ENCODE measurements around the gene UNC13B.

Gene UNC13B

DNA sequence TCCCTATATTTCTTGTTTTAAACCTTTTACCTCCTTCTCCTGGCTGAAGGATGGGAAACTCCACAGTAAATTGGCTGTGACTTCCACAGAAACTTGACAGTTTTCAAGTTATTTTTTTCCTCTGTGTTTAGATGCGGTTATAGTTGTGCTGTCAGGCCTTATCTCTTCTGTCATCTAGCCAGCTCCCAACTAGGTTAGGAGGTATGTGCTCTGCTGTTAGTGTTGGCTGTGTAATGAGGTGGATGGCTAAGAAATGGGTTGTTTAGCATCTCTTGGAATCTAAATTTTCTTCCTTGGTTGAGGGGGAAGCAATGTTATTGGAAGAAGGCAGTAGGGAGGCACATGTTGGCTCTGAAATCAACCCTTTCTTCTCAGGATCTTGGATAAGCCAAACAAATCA lies 178.2 kb downstream of the UNC13B start:
- no peak for DNase-seq

DNA sequence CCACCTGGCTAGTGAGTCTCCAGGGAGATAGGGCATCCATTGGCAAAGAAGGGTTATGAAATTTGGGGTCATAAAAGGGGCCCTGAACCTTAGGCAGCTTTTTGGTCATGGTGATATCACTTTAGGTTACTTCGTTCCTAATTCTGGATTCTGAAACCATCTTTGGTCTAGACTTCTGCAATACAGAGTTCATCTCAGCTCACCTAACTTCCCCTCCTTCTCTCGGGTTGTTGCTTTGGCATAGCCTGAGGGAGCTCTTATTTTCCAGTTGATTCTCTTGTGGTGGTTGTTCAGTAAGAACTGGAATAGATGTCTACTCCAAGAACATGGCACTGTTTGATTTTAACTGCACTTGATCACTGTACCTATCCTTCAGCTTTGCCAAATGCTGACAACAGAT lies 179.2 kb downstream of the UNC13B start:
- DNase-seq, result no peak

DNA sequence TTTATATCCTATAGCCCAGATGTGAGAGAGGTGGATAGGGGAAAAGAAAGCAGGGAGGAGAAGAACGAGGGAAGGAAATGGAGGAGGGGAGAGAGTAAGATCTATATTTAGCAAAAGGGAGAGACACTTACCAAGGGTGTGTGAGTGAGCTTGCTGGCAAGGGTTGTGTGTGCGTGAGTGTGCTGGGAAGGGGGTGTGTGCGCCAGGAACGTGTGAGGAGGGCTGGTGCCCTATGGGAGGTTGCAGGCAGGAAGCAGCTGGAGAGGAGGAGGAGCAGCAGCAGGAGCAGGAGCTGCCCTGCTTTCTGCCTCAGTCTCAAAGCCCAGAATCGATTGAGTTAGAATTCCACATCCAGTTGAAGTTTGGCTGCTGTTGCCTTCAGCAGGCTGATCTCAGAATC lies 179.8 kb downstream of the UNC13B start:
- DNase-seq, result peak; percentile 47

DNA sequence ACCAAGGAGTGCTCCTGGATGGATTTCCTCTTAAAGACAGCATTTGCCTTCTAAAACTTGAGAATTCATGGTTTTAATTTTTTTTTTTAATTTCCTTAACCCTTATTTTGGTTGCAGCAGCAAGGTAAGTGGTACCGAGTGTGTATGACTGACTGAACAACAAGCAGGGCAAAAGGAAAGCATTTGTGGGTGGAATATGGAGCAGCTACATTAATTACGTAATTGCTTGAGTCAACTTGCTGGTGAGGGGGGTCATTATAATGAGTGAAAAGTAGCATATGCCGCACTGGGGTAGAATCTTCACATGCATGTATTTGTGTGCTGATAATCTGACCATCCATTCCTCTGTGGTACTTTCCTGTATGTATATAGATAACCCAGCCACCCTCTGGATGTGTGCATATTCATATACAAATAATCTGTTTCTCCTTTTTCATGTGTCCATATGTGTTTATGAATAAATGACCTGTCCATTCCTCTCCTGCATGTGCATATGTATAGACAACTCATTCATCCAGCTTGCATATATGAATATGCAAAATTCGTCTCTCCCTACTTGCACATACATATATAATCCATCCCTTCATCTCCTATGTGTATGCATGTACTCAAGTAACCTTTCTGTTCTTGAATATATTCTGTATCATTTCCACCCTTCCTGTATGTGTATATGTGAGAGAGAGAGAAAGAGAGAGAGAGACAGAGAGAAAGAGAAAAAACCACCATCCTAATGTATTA lies 180.6 kb downstream of the UNC13B start:
- no peak for DNase-seq

DNA sequence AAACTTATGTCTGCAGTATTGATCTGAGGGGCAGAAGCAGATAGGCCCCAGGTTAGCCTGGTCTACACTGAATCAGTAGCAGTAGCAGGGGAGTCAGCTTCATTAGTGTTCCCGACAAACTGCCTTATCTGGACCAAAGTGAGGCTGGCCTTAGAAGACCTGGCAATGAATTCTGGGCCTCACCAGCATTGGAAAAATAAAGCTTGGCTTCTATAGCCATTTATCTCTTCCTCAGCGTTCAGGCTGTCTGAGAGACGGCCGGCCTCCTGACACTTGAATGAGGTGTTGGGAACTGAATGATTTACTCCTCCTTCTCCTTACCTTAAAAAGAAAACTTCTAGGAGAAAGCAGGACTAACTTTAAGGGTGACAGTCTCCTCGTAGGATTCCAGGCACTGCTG lies 186.3 kb downstream of the UNC13B start:
- DNase-seq, result no peak

DNA sequence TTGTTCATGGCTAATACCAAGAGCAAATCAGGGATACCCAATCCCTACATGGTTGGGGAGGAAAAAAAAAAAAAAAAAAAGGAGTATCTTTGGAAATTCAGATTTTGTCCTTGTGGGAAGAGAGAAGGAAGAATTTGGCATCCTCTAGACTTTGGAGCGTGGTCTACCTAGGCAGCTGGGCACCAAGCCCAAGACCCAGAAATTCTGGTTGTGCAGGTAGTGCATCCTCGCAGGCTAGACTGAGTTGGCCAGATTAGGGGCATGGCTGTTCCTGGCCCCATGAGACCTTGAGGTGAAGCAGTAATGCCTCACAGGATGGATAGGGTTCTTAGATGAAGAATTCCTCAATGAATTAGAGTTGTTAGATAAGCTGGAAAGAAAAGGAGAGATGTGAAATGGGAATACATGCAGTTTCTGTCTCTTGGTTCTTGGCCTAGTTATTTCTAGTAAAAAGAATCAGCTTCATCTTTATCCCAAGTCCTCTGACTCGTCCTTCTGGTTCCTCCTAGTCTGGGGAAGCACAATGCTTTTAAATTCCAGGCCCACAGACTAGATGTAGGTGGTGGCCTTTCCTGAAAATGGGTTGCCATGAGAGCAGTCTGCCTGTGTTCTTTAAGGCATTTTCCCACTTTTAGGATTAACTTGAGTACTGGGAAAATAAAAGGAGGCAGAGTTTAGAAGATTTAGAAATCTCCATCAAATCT lies 187.6 kb downstream of the UNC13B start:
- DNase-seq, result no peak

DNA sequence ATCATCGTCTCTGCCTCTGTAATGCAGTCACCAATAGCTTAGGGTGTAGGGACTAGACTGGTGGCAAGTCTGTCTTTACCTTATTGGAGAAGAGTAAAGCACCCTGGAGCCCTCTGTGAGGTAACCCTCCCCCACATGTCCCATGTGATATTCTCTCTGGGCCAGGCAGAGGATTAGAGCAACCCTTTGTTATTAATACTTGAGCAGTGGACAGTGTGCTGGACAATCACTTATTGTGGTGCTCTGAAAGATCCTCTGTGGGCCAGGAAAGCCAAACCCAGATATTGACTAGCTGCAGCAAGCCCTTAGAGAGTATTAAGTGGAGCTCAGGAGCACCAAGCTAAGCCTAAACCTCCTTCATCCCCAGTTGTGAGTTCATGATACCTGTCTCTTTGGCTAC lies 188.4 kb downstream of the UNC13B start:
- DNase-seq, result no peak

DNA sequence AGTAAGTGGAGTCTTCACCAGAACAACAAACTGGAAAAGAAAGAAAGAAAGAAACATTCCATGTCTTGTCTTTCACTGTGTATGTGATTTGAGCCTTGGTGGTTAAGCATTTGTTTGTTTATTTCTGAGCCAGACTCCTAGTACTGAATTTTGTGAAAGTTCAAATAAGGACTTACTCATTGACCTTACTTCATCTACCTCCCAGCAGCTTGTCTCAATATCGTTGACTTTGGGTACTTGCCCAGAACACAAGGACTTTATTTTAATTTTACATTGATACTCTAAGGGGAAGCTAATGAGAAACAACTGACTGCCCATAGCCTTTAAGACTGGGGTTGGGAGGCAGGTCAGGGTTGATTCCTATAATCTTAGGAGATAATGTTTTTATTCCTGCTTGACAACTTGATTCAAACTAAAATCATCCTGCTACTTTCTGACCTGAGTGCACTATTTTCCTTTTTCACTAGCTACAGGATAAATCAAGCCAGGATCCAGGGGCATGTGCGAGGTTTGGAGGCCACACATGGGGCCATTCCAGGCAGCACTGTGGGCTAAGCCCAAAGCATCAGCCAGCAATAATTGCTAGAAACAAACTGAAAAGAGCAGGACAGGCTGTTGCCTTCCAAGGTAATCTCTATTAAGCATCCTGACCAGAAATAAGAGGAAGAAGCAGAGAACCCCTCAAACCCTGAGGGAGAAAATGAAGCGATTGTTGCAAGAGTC lies 189.2 kb downstream of the UNC13B start:
- DNase-seq, result no peak

DNA sequence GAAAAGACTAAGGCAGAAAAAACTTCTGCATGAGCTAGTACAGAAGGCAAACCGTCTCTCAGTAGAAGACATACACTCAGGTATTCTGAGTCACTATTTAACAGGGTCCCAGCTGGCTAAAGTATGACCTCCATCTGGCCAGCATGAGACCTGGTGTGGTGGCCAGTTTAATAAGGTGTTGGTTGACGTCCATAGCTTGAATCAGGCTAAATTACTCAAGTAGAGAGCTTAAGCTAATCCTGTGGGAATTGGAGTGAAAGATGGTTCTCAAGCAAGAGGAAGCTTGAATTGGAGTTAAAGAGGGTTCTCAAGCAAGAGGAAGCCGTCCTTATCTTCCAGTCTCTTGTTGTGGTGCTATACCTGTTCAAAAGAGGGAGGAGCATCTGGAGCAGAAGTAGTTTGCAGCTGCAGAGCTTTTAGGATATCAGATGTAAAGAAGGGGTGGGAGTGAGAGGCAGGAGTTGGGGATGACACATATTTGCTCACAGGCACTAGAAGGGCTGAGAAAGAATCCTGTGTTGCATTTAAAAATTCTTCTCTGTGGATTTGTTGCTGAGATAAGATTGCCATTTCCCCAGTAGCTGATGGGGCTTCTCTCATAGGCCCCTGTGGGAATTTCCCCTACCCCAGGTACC lies 192.0 kb downstream of the UNC13B start:
- DNase-seq, result no peak

DNA sequence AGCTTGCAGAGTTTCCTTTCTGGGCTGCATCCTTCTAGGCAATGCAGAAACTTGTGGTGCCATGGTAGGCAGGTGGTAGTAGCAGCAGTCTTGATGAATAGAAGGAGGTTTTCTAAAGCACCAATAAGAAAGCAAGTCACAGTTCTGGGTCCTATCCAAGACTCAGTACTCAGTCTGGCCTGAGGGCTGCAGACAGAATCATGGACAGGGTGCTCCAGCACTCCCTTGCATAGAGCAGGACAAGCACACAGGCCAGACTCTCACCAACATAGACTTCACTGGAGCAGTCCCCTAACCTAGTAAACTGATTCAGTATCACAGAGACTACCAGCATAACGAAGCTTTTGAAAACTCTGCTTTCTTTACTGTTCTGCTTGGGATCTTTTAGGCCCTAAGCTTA lies 194.1 kb downstream of the UNC13B start:
- DNase-seq, result no peak

DNA sequence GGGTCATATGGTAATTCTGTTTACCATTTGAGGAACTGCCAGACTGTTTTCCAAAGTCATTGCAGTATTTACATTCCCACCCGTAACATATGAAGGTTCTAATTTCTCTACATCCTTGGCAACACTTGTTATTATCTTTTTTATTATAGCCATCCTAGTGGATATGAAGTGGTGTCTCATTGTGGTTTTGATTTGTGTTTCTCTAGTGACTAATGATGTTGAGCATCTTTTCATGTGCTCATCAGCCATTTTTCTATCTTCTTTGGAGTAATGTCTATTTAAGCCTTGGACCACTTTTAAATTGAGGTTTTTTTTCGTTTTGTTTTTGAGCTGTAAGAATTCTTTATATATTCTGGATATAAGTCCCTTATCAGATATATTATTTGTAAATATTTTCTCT lies 195.3 kb downstream of the UNC13B start:
- DNase-seq, result no peak

DNA sequence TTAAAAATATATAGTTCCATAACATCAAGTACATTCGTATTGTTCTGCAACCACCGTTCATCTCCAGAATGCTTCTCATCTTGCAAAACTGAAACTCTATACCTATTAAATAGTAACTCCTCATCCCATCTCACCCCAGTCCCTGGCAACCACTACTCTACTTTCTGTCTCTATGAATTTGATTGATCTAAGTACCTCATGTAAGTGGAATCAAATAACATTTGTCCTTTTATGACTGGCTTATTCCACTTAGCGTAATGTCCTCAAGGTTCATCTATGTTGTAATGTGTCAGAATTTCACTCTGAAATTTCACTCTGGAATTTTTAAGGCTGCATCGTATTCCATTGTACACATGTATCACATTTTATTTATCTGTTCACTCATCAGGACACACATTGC lies 196.0 kb downstream of the UNC13B start:
- no peak for DNase-seq

DNA sequence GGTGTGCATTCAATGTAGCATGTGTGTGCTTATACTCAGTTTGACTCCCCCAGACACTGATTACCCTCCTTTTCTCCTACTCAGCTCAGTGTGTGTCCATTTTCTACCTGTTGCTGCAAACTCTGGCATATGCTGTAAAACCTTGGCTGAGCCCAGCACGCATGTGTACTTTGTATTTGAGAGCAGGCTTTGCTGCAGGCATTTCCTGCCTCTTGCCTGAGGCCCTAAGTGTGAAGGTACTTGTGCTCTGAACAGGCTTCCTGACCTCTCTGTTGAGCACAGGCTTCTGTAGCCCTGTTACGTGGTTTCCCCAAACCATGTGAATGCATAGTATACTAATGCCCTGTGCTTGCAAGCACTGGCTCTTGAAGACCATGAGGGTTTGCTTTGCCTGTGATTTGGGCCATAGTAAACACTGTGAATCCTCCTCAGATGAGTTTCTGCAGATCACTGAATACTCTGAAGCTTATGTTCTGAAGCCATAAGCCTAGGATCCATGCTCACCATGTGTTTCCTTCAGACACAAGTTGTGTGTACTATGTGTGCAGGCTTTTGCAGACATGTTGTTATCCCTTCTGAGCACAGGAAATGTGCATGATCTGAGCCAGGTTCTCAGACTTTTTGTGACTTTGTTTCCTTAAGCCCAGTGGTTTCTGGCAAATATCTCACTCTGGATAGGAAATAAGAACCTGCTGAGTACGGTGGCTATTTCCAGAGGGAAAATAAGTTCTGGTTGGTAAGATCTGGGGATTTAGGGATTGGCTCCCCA lies 203.2 kb downstream of the UNC13B start:
- DNase-seq, result no peak

DNA sequence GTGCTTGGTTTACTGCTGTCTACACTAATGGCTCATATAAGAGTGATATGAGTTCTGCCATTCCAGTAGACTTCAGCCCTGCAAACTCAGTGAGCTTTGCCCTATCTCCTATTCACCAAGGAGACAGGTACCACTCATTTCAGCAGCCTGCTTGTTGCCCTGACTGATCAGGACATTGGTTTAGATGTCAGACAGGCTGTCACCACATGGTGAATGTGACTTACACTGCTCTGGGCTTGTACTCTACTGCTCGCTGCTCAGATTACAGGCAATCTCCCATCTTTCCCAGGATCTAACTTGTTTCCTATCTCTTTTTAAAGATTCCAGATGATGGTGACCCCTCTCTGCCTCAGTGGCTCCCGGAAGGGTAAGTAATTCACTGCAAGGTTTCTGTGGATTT lies 204.8 kb downstream of the UNC13B start:
- no peak for DNase-seq

DNA sequence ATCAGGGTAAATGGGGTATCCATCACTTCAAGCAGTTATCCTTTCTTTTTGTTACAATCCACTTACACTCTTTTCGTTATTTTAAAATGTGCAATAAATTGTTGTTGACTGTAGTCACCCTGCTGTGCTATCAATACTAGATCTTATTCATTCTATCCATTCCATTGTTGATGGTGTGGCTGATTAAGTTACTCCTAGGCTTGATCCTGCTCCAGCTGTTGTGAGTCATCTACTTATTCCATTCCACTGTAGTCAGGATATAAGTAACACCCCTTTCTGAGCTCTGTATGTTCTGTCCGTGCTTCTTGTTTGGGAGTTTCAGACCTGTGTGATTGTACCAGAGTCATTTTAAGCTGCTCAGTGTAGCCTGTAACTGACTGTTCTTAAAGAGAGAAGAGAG lies 205.6 kb downstream of the UNC13B start:
- no peak for DNase-seq

DNA sequence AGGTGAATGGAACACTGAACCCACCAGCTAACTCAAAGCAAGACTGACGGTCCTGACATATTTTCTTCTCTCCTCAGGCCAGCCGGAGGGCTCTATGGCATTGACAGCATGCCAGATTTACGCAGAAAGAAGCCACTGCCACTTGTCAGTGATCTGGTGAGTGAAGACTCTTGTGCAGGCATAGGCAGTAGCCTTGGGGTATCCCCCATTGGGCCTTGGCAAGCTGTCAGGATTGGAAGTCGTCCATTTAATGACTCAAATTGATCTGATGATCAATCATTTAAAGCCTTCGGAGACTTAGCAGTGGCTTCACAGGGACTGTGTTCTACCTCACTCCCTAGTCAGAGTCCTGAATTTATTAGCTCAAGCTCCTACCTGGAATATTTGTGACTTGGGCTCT lies 208.4 kb downstream of the UNC13B start:
- DNase-seq, result no peak

DNA sequence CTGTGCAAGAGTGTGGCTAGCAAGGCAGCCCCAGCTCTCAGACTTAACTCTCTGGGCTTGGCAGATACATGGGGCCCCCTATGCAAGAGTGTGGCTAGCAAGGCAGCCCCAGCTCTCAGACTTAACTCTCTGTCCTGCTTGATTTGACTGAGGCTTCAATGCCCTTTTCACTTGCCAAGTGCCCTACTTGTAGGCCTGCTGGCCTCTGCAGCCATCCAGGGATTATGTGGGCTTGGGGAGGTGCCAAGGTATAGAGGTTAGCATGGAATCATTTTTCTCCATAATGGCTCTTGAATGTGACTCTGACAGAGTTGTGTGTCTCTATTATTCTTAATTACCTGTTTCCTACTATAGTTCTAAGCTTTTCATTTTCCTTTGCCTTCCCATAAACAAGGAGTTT lies 212.6 kb downstream of the UNC13B start:
- no peak for DNase-seq

DNA sequence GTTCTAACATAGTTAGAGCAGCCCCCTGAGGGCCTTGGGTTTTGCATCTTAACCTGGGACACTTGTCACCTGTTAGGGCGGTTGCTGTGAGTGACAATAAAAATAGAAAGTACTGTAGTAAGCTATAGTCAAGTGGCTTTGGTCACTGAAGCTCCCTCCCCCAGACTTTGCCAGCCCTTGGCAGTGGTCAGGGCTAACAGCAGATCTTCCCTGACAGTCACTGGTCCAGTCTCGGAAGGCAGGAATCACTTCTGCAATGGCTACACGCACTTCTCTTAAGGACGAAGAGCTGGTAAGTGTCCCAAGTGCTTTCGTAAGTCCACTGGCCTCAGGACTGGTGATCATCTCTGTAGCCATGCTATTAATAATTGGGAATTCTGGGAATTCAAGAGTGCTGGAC lies 213.1 kb downstream of the UNC13B start:
- no peak for DNase-seq

DNA sequence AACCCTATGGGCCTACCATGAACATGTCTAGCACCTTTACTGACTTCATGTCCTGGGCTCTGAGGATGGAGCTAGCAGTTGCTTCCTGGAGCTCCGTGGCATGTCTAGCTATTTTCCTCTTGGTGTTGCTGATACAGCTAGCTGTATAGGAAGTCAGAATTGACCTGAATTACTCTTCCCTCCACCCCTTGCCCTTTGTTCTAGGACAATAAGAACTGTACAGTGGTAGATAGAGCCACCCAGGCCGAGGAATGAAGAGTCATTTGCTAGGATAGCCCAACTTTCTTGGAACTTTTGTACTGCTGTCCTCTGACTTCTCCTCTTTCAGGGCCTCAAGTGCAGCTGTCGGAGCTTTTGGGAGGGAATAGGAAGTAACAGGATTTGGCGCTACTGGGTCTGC lies 218.2 kb downstream of the UNC13B start:
- DNase-seq, result no peak

DNA sequence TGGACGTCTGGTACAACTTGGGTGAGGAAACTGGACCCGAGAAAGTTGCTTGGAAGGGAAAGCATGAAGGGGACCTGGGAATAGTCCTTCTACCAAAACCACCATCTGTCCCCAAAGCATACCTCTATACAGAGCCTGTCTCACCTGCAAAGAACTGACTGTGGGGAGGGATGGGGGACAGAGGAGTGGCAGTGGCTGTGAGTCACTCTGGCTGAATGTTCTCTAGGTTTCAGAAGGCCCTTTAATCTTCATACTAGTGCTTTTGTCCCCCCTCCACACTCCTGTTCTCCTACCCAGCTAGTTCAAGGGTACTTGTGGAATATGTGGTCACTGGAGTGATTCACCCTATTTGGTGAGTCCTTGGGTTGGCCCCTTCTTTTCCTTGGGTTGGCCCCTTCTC lies 218.8 kb downstream of the UNC13B start:
- DNase-seq, result no peak

DNA sequence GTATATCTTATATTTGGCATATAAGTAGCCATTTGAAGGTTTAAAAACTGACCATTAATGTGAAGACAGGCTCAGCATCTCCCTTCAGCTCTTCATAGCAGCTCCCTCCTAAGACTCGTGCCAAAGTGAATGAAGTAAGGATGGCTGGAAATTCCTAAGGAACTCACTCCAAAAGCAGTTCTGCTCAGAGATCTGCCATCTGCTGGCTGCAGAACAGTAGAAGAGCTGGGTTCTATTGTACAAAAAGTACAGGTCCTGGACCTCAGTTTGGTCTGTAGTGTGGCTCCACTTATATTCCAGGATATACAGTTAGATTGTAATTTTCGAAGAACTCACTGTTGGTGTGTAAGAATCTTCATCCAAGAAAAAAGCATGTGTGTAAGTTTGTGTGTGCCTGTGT lies 223.2 kb downstream of the UNC13B start:
- DNase-seq, result no peak

DNA sequence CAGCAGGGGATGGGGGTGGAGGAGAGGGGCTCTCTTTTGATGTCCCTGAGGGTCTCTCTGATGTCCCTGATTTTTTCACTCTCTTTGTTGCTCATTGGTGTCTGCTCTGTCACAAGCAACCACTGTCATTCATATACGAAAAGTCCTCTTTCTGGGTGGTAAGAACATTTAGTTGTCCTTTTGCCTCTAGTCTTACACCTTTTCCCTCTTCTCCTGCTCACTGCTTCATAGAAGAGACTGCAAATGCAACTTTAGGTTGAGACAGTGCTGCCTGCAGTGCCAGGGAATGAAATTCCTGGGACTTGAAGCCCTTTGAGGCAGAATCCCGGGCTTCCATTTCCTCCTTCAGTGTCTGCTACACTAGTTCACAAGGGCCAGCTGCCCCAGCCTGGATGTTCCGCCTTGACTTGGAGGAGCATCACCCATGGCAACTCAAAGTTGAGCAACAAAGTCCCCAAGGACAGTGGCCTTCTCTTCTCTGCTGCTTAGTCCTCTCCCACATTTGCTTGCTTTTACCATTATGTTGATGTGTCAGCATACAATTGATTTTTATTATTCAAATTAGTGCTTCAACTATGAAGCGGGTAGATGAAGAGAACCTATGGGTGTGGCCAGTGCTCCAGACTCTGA lies 233.4 kb downstream of the UNC13B start:
- no peak for DNase-seq
